Endometrial microvascular endothelial cells (primary cell): ENCODE data around the gene CFAP97D1. TPM values are rescaled to one million over a fixed set of nuclear protein-coding genes. Genes with fewer than 3 reads are reported as not detected.

ENCODE experiments used
- in situ Hi-C: cut with HindIII; loops from 2 replicates; pipeline ENCODE4 v1.10.0; 2017; ENCODE audit warnings: low sequenced_read_pairs, low pct_unique_long_range_greater_than_20kb; ENCODE audit errors: inconsistent ontology term
- total RNA-seq: library from RNA; depleted of rRNA; stranded (reverse); fragments of >200 nt; gene quantifications from one replicate; pipeline ENCODE4 v1.2.3, GENCODE V29; 2015; ENCODE audit errors: inconsistent ontology term

The CFAP97D1 gene
- total RNA-seq, 1 donor from 2014 or later = not detected

DNA sequence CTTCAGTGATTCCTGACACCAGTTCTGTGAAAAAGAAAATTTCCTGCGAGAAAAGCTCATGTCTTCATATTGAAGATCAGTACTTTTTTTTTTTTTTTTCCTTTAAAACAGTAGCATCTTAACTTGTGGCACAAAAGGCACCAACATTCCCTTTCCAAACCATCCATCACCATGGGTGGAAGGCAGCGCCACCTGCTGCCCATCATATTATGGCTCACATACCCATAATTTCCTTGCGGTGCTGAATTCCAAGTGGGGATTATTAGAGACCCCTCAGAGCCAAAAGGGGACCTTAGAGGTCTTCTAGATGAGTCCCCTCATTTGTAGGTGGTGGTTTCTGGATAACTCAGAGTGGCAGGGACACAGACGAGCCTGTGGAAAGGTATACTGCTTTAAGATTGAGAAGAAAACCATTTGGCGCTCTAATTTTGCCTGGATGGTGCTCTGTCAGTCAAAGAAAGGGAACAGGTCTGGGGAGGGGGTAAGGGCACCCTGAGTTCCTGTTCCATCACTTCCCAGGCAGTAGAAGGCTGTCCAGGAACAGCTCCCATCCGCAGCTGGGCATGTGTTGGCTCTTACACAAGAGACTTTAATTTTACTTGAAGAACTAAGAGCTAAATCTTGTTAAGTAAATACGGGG, 13.7 kb upstream of the CFAP97D1 start:
- in situ Hi-C loops = no loop called here

DNA sequence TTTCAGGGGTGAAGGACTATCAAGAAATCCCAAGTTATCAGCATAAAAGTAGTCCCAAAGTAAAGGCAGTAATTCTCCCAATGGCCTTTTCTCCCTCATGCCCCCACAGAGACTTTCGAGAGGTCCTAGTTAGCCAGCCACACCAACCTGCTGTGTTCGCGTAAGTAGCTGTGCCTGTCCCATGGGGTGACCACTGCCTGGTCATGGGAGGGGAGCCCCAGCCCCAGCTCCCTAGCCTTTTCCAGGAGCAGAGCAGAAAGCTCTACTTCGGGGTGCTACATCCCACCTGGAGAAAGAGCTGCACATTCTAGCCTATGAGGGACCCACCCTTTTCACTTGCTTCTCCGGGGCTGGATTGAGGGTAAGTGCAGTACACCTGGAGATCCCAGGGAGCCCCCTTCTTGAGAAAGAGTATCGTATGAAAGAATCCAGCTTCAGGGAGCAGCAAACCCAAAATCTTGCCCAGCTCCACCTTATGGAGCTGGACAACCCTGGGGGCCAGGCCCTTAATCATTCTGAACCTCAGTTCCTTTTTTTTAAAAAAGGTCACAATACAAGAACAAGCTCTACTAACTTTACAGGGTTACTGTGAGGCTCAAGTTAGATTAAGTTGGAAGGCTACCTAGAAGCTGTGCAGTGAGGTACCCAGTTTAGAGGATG, 13.1 kb upstream of the CFAP97D1 start:
- in situ Hi-C loops = no loop called here

DNA sequence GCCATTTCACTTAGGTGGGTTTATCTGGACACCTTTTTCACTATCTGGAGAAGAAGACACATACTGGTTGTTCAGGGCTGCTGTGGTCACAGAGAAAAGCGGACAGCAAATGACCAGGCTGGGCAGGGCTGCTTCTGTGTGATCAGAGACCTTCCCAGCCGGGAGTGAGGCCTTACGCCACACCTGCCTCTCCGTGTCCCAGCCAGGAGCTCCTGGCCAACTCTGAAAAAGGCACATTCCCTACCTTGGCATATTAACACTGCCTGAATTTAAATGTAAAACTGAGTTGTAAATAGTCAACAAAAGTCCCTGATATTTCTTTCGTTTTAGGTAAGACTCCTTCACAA, 12.5 kb upstream of the CFAP97D1 start:
- in situ Hi-C loops = no loop called here

DNA sequence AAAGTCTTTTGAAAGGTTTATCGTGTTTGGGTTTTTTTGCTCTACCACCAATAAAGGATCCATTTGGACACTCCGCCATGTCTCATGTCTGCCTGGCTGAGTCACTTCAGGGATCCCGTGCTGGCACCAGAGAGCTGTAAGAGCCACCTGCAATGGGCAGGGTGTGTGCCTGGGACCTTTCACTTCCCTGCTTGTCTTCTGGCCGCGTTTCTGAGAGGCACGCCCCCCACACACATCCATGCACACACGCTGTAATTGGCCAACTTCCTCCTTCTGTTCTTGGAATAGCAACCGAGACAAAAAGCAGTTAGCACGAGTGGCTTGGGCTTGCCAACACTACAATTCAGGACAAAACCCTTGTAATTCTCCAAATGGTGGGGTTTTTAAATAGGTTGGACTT, 11.9 kb upstream of the CFAP97D1 start:
- in situ Hi-C loops = no loop called here

DNA sequence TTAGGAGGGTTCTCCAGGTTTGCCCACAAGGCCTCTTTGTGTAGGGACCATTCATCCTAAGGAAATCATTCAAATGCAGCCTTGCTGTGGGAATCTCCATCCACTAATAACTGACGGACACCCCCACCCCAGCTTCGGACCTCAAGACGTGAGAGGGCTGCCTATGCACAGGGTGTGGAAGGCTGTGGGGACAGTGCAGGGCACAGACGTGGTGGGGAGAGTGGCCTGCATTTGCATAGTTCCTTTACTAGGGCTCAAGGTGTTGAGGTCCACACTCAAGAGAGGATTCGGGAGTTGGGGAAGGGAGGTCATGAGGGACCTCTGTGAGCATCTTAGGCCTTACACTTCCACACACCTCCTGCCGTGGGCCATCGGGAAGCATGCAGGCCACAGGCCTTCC, 11.3 kb upstream of the CFAP97D1 start:
- in situ Hi-C loops = no loop called here

DNA sequence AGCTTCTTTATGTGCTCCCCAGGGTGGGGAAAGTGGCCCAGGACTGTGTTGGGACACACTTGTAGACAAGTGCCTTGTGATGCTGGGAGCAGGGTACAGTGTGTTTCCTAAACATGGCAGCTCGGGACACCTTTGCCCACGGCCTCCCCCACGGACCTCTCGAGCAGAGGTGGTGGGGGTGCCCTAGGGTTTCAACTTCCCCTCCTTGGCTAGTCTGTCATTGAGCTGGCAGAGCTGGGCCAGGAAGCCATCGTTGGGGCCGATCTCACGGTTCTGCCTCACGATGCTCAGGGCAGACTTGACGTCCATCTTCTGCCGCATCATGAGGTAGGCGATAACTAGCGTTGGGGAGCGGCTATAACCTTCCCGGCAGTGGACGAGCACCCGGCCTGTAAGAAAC, 10.8 kb upstream of the CFAP97D1 start:
- in situ Hi-C loops = no loop called here

GRCh38 chr17:43769859-43770258, 10.4 kb upstream of the CFAP97D1 start:
- in situ Hi-C loops = no loop called here

DNA sequence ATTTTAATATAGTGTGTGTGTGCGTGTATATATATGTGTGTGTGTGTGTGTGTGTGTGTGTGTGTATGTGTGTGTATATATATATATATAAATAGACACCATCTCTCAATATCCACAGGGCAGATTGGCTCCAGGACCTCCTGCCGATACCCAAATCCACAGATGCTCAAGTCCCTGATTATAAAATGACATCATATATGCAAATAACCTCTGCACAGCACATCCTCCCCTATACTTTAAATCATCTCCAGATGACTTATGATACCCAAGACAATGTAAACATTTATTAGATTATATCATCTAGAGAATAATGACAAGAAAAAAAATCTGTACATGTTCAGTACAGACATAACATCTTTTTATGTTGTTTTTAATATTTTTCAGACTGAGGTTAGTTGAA, 9.3 kb upstream of the CFAP97D1 start:
- in situ Hi-C loops = no loop called here

- in situ Hi-C loops = no loop called here
Observed at GRCh38 chr17:43771463-43771862, 8.8 kb upstream of the CFAP97D1 start.

- in situ Hi-C loops = no loop called here
Observed at GRCh38 chr17:43772877-43773648, 7.2 kb upstream of the CFAP97D1 start.

- in situ Hi-C loops = no loop called here
Observed at GRCh38 chr17:43774304-43775250, 5.7 kb upstream of the CFAP97D1 start.

- in situ Hi-C loops = no loop called here
Observed at GRCh38 chr17:43778337-43779144, 1.7 kb upstream of the CFAP97D1 start, which contains the start of gene DUSP3. TSS of gene DUSP3 (minus strand) at chr17:43778977. CDS start at chr17:43778924, 53 bp downstream.

DNA sequence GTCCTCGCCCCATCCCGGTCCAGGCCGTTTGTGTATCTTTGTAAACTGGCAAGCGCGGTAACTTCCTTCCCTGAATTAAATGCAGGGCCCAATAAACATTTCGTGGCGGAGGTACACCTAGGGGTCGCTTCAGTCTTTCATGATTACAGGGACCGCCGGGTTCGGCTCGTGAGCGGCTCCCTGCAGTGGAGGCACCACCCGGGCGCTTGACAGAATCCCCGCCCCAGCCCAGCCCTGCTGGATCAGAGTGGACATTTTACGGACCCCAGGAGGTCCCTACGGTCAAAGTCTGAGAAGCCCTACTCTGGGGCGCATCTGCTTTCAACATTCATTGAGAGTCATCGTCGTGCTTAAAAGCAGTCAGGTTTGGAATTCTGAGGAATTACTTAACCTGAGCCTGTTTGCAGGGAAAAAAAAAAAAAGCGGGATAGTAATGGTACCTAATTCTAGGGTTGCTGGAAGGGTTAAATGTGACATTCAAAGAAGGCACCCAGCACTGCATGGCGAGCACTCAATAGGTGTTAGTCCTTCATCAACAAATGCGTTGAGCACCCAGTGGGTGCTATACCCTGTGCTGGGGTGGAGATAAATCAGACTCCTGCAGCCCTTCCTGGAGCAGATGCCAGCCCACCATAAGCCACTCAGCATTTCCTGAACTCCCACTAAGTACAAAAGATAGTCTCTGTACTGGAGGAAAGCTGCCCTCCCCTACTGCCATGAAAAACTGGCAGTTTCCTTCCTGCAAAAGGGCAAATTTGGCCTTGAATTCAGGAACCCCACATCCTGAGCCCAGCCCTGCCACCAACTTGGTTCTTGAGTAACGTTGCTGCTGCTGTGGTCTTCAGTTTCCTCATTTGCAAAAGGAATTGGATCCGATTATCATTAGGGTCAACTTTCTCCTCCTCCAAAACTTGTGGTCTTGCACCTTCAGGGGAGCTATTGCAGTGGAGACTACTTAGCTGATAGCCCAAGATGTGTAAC, 800 bp upstream of the CFAP97D1 start:
- in situ Hi-C loops = no loop called here

DNA sequence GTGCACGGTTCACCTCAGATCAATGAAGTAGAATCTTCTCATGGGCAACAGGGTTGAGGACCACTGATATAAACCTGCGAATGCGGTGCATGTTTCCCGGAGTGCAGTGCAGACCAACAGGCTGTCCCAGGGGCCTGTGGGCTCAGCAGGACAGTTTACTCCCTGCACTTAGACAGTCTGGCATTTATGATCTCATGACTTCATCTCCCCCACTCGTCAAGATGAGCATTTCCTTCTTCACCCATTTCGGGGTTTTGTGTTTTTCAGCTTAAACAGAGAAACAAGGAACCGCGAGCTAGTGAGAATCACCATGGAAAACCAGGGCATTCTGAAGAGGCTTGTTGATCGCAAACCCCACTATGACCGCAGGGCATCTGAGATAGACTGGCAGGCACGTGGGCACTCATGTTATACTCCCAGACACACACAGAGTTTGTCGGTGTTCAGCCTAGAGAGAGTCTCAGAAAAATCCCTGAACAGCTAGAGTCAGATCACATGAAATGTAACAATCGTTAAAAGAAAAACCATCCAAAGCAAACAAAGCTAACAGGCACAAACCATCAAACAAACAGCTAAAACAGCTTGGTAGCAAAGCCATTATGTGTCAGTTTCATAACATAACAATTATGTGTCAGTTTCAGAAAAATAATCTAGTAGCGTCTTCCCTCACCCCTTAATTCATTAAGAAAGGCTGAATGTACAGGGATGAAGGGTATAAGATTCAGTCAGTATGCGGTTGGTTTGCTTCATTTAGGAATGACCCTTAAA, 2.9 kb downstream of the CFAP97D1 start:
- in situ Hi-C loops = no loop called here

DNA sequence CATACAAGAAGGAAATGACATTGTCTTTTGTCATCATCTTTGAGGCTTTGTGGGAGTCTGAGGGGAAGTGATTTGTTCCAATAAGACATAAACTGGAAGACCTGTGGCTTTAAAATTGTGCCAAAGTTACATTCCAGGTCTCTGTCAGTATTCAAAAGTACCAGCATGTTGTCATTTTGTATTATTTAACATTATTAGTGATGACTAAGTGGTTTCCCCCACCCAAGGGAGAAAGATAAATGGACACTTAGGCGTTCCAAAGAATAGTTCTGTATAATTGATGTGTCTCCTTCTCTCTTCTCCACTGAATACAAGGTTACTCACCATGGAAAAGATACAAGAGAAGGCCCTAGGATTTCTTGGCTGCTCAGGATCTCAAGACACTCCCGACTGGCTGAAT, 3.8 kb downstream of the CFAP97D1 start:
- in situ Hi-C loops = no loop called here

- in situ Hi-C loops = no loop called here
Observed at GRCh38 chr17:43784628-43785101, 4.4 kb downstream of the CFAP97D1 start.
